Gastroesophageal sphincter (tissue), 4 donors: Measurements from ENCODE around the gene SDF4. TPM values are rescaled to one million over a fixed set of nuclear protein-coding genes. Genes with fewer than 3 reads are reported as not detected.

Experiments
- ATAC-seq: fragments of 150-250 bp; one replicate; pipeline ENCODE4 v1.9.1; 2016; ENCODE audit warnings: mild to moderate bottlenecking, moderate library complexity
- H3K27ac ChIP-seq, 4 donors: fragments of 200-600 bp; sonication (generic) in 3 of 4; 1 replicate in 3 of 4; 2 replicates in 1 of 4; pipeline ENCODE4 v1.5.1; 2016 to 2019
- H3K27me3 ChIP-seq: fragments of 200-600 bp; sonication (generic); one replicate; pipeline ENCODE4 v1.5.1; 2019
- H3K36me3 ChIP-seq, 2 donors: fragments of 200-600 bp; sonication (generic); one replicate each; pipeline ENCODE4 v1.5.1; 2019; ENCODE audit warnings: control low read depth in 1 of 2
- H3K4me1 ChIP-seq, 3 donors: fragments of 200-600 bp; sonication (generic); 1 replicate in 2 of 3; 2 replicates in 1 of 3; pipeline ENCODE4 v1.5.1; 2016 to 2019; ENCODE audit warnings: control low read depth in 2 of 3
- H3K4me3 ChIP-seq, 2 donors: fragments of 200-600 bp; sonication (generic); one replicate each; pipeline ENCODE4 v1.5.1; 2019; ENCODE audit warnings: mild to moderate bottlenecking in 1 of 2, moderate library complexity in 1 of 2
- H3K9me3 ChIP-seq, 3 donors: fragments of 200-600 bp; sonication (generic); one replicate each; pipeline ENCODE4 v1.5.1; 2017 to 2019; ENCODE audit warnings: control low read depth in 2 of 3
- CTCF ChIP-seq, 4 experiments: fragments of 200-600 bp in 2 of 4; fragments of 450-650 bp in 2 of 4; sonication (generic) in 1 of 4; IDR thresholded peaks; one replicate each; pipeline ENCODE4 v1.5.1; 2017 to 2019; ENCODE audit warnings: antibody characterized with exemption in 4 of 4, mild to moderate bottlenecking in 2 of 4, moderate library complexity in 2 of 4
- EP300 ChIP-seq: sonication (generic); formaldehyde crosslinking; IDR thresholded peaks from one replicate; pipeline ENCODE4 v1.6.1; 2017; ENCODE audit warnings: antibody characterized with exemption, mild to moderate bottlenecking
- POLR2A ChIP-seq, 2 donors: fragments of 450-650 bp; IDR thresholded peaks; one replicate each; pipeline ENCODE4 v1.6.1; 2017; ENCODE audit warnings: antibody characterized with exemption in 2 of 2, mild to moderate bottlenecking in 2 of 2, moderate library complexity in 1 of 2
- POLR2AphosphoS5 ChIP-seq: sonication (generic); formaldehyde crosslinking; IDR thresholded peaks from one replicate; pipeline ENCODE4 v1.6.1; 2017; ENCODE audit warnings: antibody characterized with exemption
- WGBS, 2 donors: methylation state at CpG; one replicate each; pipeline ENCODE4 v1.1.5; 2018; ENCODE audit warnings: low coverage in 1 of 2; 5-methylcytosine and 5-hydroxymethylcytosine counted together
- total RNA-seq, 4 donors: library from RNA; depleted of rRNA; stranded (reverse); fragments of >200 nt; gene quantifications; one replicate each; pipeline ENCODE4 v1.1.0, GENCODE V29; 2016

The SDF4 gene
- total RNA-seq, 4 donors from 2014 or later: 84.2 to 115 (median 93.9) TPM

- 88% methylated on average over 4 of the region's 33 CpGs; no CpG with 5 or more reads in 1 of the 2 donors for WGBS, 2 donors
- H3K9me3 ChIP-seq: no peaks in the 10 kb centered on the region
- peaks cover 100% of the 10 kb centered on the region for H3K27me3 ChIP-seq
Observed at GRCh38 chr1:1171546-1172340, 60.1 kb downstream of the SDF4 start.

GRCh38 chr1:1171161-1171545, 60.6 kb downstream of the SDF4 start:
- Histone ChIP-seq H3K9me3 (no peaks in the 10 kb centered on the region), H3K4me3 (no peak overlapping the region), H3K36me3 (no peaks in the 10 kb centered on the region), H3K27me3 (peaks cover 100% of the 10 kb centered on the region), H3K27ac (no peak overlapping the region), H3K4me1 (peaks cover 0 to 8% (median 0%) of the 10 kb centered on the region in 3 donors)
- TF ChIP-seq POLR2A (IDR thresholded peaks at IDR 0.05): no peak
- no peak for TF ChIP-seq EP300
- TF ChIP-seq POLR2AphosphoS5: no peak
- TF ChIP-seq CTCF (IDR thresholded peaks at IDR 0.05): no peak
- WGBS, 2 donors: no CpG with 5 or more reads among the region's 12 CpGs
- ATAC-seq: no peak

More at GRCh38 chr1:1171546-1172340, 60.1 kb downstream of the SDF4 start:
- Histone ChIP-seq H3K27ac (no peak overlapping the region), H3K4me1 (peaks cover 0 to 8% (median 0%) of the 10 kb centered on the region in 3 donors), H3K36me3 (no peaks in the 10 kb centered on the region), H3K4me3 (no peak overlapping the region)
- TF ChIP-seq EP300 (no peak), POLR2A (IDR thresholded peaks at IDR 0.05) (no peak), CTCF (IDR thresholded peaks at IDR 0.05) (no peak), POLR2AphosphoS5 (no peak)
- no peak for ATAC-seq

- peaks cover 0 to 8% (median 0%) of the 10 kb centered on the region in 3 donors for H3K4me1 ChIP-seq
Observed at GRCh38 chr1:1170215-1171091, 61.3 kb downstream of the SDF4 start.

GRCh38 chr1:1169429-1170214, 62.2 kb downstream of the SDF4 start:
- Histone ChIP-seq H3K27me3 (peaks cover 99% of the 10 kb centered on the region), H3K4me1 (peaks cover 0 to 8% (median 0%) of the 10 kb centered on the region in 3 donors), H3K4me3 (no peak overlapping the region), H3K9me3 (no peaks in the 10 kb centered on the region), H3K27ac (no peak overlapping the region), H3K36me3 (no peaks in the 10 kb centered on the region)
- no peak for TF ChIP-seq POLR2A (IDR thresholded peaks at IDR 0.05)
- no peak for TF ChIP-seq CTCF (IDR thresholded peaks at IDR 0.05)
- no peak for ATAC-seq
- no CpG with 5 or more reads among the region's 32 CpGs for WGBS, 2 donors

More at GRCh38 chr1:1170215-1171091, 61.3 kb downstream of the SDF4 start:
- 11 to 19% methylated on average over 7 to 10 of the region's 26 CpGs for WGBS, 2 donors
- no peak for ATAC-seq
- TF ChIP-seq CTCF (IDR thresholded peaks at IDR 0.05) (no peak), POLR2AphosphoS5 (no peak), EP300 (no peak), POLR2A (IDR thresholded peaks at IDR 0.05) (no peak)
- no peaks in the 10 kb centered on the region for H3K36me3 ChIP-seq
- peaks cover 99% of the 10 kb centered on the region for H3K27me3 ChIP-seq
- H3K27ac ChIP-seq: no peak overlapping the region
- H3K9me3 ChIP-seq: no peaks in the 10 kb centered on the region
- no peak overlapping the region for H3K4me3 ChIP-seq
